SK-N-SH treated with all-trans-retinoic acid at 6 μM for 48 hours (cell line): ENCODE measurements around the gene NAA10.

ENCODE experiments used
- ATAC-seq: fragments of 200-7000 bp; cut with Tn5 transposase; 3 replicates; pipeline ENCODE4 v1.9.1; 2020; ENCODE audit warnings: mild to moderate bottlenecking, moderate library complexity
- BACH2 ChIP-seq: fragments of 250-450 bp; sonication (Bioruptor Pico); IDR thresholded peaks from 2 replicates; pipeline ENCODE4 v1.9.0; 2021; ENCODE audit warnings: mild to moderate bottlenecking, borderline replicate concordance
- CSDC2 ChIP-seq: fragments of 250-450 bp; sonication (Bioruptor Pico); IDR thresholded peaks from 2 replicates; pipeline ENCODE4 v1.5.0; 2020; ENCODE audit warnings: mild to moderate bottlenecking, moderate library complexity
- CSRNP3 ChIP-seq: fragments of 250-450 bp; sonication (Bioruptor Pico); IDR thresholded peaks from 2 replicates; pipeline ENCODE4 v1.5.1; 2021; ENCODE audit warnings: mild to moderate bottlenecking, moderate library complexity
- ESRRG ChIP-seq: fragments of 250-450 bp; sonication (Bioruptor Pico); IDR thresholded peaks from 2 replicates; pipeline ENCODE4 v1.6.1; 2021; ENCODE audit warnings: mild to moderate bottlenecking
- GLIS3 ChIP-seq: fragments of 250-450 bp; sonication (Bioruptor Pico); IDR thresholded peaks from 2 replicates; pipeline ENCODE4 v1.5.0; 2020; ENCODE audit warnings: mild to moderate bottlenecking, moderate library complexity
- ISL1 ChIP-seq: fragments of 250-450 bp; sonication (Bioruptor Pico); IDR thresholded peaks from 2 replicates; pipeline ENCODE4 v2.1.2; 2022; ENCODE audit warnings: mild to moderate bottlenecking, moderate library complexity
- OSR1 ChIP-seq: fragments of 250-450 bp; sonication (Bioruptor Pico); IDR thresholded peaks from 2 replicates; pipeline ENCODE4 v1.8.0; 2022; ENCODE audit warnings: moderate library complexity, mild to moderate bottlenecking, inconsistent platforms
- PATZ1 ChIP-seq: fragments of 250-450 bp; sonication (Bioruptor Pico); IDR thresholded peaks from 2 replicates; pipeline ENCODE4 v1.8.0; 2020; ENCODE audit warnings: mild to moderate bottlenecking, moderate library complexity, borderline replicate concordance
- PPARA ChIP-seq: fragments of 250-450 bp; sonication (Bioruptor Pico); IDR thresholded peaks from 2 replicates; pipeline ENCODE4 v1.5.0; 2020; ENCODE audit warnings: mild to moderate bottlenecking, borderline replicate concordance
- RARB ChIP-seq: fragments of 250-450 bp; sonication (Bioruptor Pico); IDR thresholded peaks from 2 replicates; pipeline ENCODE4 v1.8.0; 2021; ENCODE audit warnings: mild to moderate bottlenecking, moderate library complexity
- TCF4 ChIP-seq: fragments of 250-450 bp; sonication (Bioruptor Pico); IDR thresholded peaks from 2 replicates; pipeline ENCODE4 v1.8.0; 2021; ENCODE audit warnings: mild to moderate bottlenecking, moderate library complexity, borderline replicate concordance
- ZC3H10 ChIP-seq: fragments of 250-450 bp; sonication (Bioruptor Pico); IDR thresholded peaks from 2 replicates; pipeline ENCODE4 v1.5.1; 2021; ENCODE audit warnings: mild to moderate bottlenecking, moderate library complexity
- ZFP3 ChIP-seq: fragments of 250-450 bp; sonication (Bioruptor Pico); IDR thresholded peaks from 2 replicates; pipeline ENCODE4 v1.5.0; 2020; ENCODE audit warnings: mild to moderate bottlenecking, moderate library complexity
- ZFP30 ChIP-seq: fragments of 450-650 bp; formaldehyde crosslinking; IDR thresholded peaks from 2 replicates; pipeline ENCODE4 v1.5.0; 2022; ENCODE audit warnings: mild to moderate bottlenecking, moderate library complexity
- ZNF565 ChIP-seq: fragments of 450-650 bp; formaldehyde crosslinking; conservative IDR thresholded peaks from 2 replicates; pipeline ENCODE4 v1.5.0; 2020; ENCODE audit warnings: low read depth, mild to moderate bottlenecking, moderate library complexity
- ZNF70 ChIP-seq: fragments of 450-650 bp; formaldehyde crosslinking; IDR thresholded peaks from 2 replicates; pipeline ENCODE4 v1.5.0; 2020; ENCODE audit warnings: mild to moderate bottlenecking, moderate library complexity
- ZNF8 ChIP-seq: fragments of 450-650 bp; formaldehyde crosslinking; IDR thresholded peaks from 2 replicates; pipeline ENCODE4 v1.5.0; 2020; ENCODE audit warnings: mild to moderate bottlenecking, moderate library complexity
- TF ChIP-seq, protein P1 (sequence below): fragments of 250-450 bp; sonication (Bioruptor Pico); IDR thresholded peaks from 2 replicates; pipeline ENCODE4 v1.5.0; 2020; ENCODE audit warnings: mild to moderate bottlenecking, moderate library complexity
- TF ChIP-seq, protein P2 (sequence below): fragments of 250-450 bp; sonication (Bioruptor Pico); IDR thresholded peaks from 2 replicates; pipeline ENCODE4 v1.5.1; 2020; ENCODE audit warnings: low read depth, mild to moderate bottlenecking, moderate library complexity
- TF ChIP-seq, protein P3 (sequence below): fragments of 250-450 bp; sonication (Bioruptor Pico); IDR thresholded peaks from 2 replicates; pipeline ENCODE4 v1.8.0; 2021; ENCODE audit warnings: low read depth, mild to moderate bottlenecking, moderate library complexity, borderline replicate concordance

Gene NAA10

DNA sequence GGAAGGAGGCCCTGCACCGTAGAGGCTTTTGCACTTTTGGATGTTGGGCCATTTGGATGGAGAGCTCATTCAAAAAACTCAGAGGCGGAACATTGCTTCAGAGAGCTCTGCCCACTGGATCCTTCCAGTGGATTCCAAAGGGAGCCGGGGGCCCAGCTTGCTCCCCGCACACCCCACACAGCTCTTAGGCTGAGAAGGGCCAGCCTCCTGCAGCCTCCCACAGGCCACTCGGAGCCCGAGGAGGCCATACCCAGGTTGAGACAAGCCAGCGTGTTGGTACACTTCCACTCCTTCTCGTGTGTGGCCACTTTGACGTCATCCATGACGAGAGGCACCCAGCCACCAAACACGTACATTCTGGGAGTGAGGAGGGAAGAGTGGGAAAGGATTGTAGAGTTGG, 26.5 kb upstream of the NAA10 start (continued):
- TF ChIP-seq, protein P1, sequence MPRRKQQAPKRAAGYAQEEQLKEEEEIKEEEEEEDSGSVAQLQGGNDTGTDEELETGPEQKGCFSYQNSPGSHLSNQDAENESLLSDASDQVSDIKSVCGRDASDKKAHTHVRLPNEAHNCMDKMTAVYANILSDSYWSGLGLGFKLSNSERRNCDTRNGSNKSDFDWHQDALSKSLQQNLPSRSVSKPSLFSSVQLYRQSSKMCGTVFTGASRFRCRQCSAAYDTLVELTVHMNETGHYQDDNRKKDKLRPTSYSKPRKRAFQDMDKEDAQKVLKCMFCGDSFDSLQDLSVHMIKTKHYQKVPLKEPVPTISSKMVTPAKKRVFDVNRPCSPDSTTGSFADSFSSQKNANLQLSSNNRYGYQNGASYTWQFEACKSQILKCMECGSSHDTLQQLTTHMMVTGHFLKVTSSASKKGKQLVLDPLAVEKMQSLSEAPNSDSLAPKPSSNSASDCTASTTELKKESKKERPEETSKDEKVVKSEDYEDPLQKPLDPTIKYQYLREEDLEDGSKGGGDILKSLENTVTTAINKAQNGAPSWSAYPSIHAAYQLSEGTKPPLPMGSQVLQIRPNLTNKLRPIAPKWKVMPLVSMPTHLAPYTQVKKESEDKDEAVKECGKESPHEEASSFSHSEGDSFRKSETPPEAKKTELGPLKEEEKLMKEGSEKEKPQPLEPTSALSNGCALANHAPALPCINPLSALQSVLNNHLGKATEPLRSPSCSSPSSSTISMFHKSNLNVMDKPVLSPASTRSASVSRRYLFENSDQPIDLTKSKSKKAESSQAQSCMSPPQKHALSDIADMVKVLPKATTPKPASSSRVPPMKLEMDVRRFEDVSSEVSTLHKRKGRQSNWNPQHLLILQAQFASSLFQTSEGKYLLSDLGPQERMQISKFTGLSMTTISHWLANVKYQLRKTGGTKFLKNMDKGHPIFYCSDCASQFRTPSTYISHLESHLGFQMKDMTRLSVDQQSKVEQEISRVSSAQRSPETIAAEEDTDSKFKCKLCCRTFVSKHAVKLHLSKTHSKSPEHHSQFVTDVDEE (CRISPR knock-in tag) = no peak
- TF ChIP-seq RARB (CRISPR knock-in tag) (no peak), ZFP3 (CRISPR knock-in tag) (no peak), ZNF8 (CRISPR knock-in tag) (no peak), TCF4 (CRISPR knock-in tag) (no peak), ISL1 (no peak)
- TF ChIP-seq, protein P2, sequence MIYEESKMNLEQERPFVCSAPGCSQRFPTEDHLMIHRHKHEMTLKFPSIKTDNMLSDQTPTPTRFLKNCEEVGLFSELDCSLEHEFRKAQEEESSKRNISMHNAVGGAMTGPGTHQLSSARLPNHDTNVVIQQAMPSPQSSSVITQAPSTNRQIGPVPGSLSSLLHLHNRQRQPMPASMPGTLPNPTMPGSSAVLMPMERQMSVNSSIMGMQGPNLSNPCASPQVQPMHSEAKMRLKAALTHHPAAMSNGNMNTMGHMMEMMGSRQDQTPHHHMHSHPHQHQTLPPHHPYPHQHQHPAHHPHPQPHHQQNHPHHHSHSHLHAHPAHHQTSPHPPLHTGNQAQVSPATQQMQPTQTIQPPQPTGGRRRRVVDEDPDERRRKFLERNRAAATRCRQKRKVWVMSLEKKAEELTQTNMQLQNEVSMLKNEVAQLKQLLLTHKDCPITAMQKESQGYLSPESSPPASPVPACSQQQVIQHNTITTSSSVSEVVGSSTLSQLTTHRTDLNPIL = no peak
- TF ChIP-seq, protein P3, sequence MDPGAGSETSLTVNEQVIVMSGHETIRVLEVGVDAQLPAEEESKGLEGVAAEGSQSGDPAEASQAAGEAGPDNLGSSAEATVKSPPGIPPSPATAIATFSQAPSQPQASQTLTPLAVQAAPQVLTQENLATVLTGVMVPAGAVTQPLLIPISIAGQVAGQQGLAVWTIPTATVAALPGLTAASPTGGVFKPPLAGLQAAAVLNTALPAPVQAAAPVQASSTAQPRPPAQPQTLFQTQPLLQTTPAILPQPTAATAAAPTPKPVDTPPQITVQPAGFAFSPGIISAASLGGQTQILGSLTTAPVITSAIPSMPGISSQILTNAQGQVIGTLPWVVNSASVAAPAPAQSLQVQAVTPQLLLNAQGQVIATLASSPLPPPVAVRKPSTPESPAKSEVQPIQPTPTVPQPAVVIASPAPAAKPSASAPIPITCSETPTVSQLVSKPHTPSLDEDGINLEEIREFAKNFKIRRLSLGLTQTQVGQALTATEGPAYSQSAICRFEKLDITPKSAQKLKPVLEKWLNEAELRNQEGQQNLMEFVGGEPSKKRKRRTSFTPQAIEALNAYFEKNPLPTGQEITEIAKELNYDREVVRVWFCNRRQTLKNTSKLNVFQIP = no peak

GRCh38 chrX:153960786-153961185, 25.9 kb upstream of the NAA10 start:
- TF ChIP-seq, protein P1 (CRISPR knock-in tag) = no peak
- no peak for TF ChIP-seq CSRNP3 (CRISPR knock-in tag)
- TF ChIP-seq ZFP30 (CRISPR knock-in tag) = no peak
- TF ChIP-seq PATZ1 (CRISPR knock-in tag) = no peak
- no peak for TF ChIP-seq ISL1
- TF ChIP-seq RARB (CRISPR knock-in tag) = no peak
- no peak for TF ChIP-seq ESRRG (CRISPR knock-in tag)
- no peak for TF ChIP-seq CSDC2
- no peak for TF ChIP-seq PPARA
- TF ChIP-seq, protein P2 = no peak
- no peak for TF ChIP-seq ZNF8 (CRISPR knock-in tag)
- TF ChIP-seq OSR1 = no peak
- TF ChIP-seq, protein P3 = no peak
- TF ChIP-seq BACH2 (CRISPR knock-in tag) = no peak
- TF ChIP-seq ZC3H10 (CRISPR knock-in tag) = no peak
- TF ChIP-seq ZNF565 (CRISPR knock-in tag) = no peak
- no peak for TF ChIP-seq TCF4 (CRISPR knock-in tag)
- no peak for TF ChIP-seq GLIS3 (CRISPR knock-in tag)
- no peak for TF ChIP-seq ZNF70 (CRISPR knock-in tag)
- ATAC-seq = no peak
